Naive thymus-derived CD4-positive, alpha-beta T cell (primary cell): ENCODE results near the gene SUCLG1. TPM values are rescaled to one million over a fixed set of nuclear protein-coding genes. Genes with fewer than 3 reads are reported as not detected.

ENCODE experiments used
- ATAC-seq: fragments of 150-1000 bp; cut with Tn5 transposase; 2 replicates; pipeline ENCODE4 v1.10.0; 2021; ENCODE audit warnings: mild to moderate bottlenecking, moderate library complexity
- CTCF ChIA-PET: fragments of 350-600 bp; sonication (Branson Sonifier 250); formaldehyde crosslinking; loops from one replicate; lab custom pipeline; 2021; ENCODE audit warnings: antibody characterized with exemption; lab: Charles Lee
- POLR2A ChIA-PET: fragments of 350-600 bp; sonication (Branson Sonifier 250); formaldehyde crosslinking; loops from one replicate; lab custom pipeline; 2021; ENCODE audit warnings: antibody characterized with exemption, inconsistent platforms; lab: Charles Lee
- DNase-seq, 9 donors: peaks; one replicate each; pipeline versions ENCODE4 v3.0.0 to v3.0.0-alpha.2; 2020 to 2022; ENCODE audit warnings: mixed read lengths in 1 of 9
- H3K27ac ChIP-seq: one replicate; pipeline ENCODE4 v1.7.0; 2013; ENCODE audit warnings: mild to moderate bottlenecking, low read depth, low read length, moderate library complexity
- H3K27me3 ChIP-seq, 2 donors: one replicate each; pipeline ENCODE4 v1.7.0; 2013; ENCODE audit warnings: low read length in 2 of 2, mild to moderate bottlenecking in 2 of 2, moderate library complexity in 2 of 2; ENCODE audit not compliant: control insufficient read depth in 2 of 2, insufficient read depth in 2 of 2
- H3K36me3 ChIP-seq, 3 experiments: 1 replicate in 2 of 3; 2 replicates in 1 of 3; pipeline ENCODE4 v1.7.0; 2013; ENCODE audit warnings: low read length in 3 of 3, mild to moderate bottlenecking in 3 of 3, moderate library complexity in 1 of 3; ENCODE audit not compliant: insufficient read depth in 3 of 3, control insufficient read depth in 2 of 3
- H3K4me1 ChIP-seq, 2 donors: one replicate each; pipeline ENCODE4 v1.7.0; 2013; ENCODE audit warnings: low read length in 2 of 2, mild to moderate bottlenecking in 2 of 2, moderate library complexity in 1 of 2; ENCODE audit not compliant: control insufficient read depth in 2 of 2, insufficient read depth in 2 of 2
- H3K4me3 ChIP-seq: 2 replicates; pipeline ENCODE4 v1.7.0; 2013; ENCODE audit warnings: mild to moderate bottlenecking, low read length
- H3K9me3 ChIP-seq, 3 experiments: 1 replicate in 2 of 3; 2 replicates in 1 of 3; pipeline ENCODE4 v1.7.0; 2013; ENCODE audit warnings: low read length in 3 of 3; ENCODE audit not compliant: control insufficient read depth in 2 of 3
- H3K27ac Mint-ChIP-seq, 9 donors: one replicate each; pipeline ENCODE4 v1.8.0; 2020 to 2022; ENCODE audit warnings: mixed read lengths in 9 of 9, mild to moderate bottlenecking in 8 of 9, moderate library complexity in 5 of 9, inconsistent platforms in 2 of 9
- H3K27me3 Mint-ChIP-seq, 5 donors: one replicate each; pipeline ENCODE4 v1.8.0; 2021 to 2022; ENCODE audit warnings: mixed read lengths in 5 of 5, mild to moderate bottlenecking in 1 of 5
- H3K36me3 Mint-ChIP-seq, 5 donors: one replicate each; pipeline ENCODE4 v1.8.0; 2020 to 2022; ENCODE audit warnings: mixed read lengths in 5 of 5, mild to moderate bottlenecking in 3 of 5, inconsistent platforms in 1 of 5
- H3K4me1 Mint-ChIP-seq, 7 donors: one replicate each; pipeline ENCODE4 v1.8.0; 2020 to 2022; ENCODE audit warnings: mixed read lengths in 7 of 7, mild to moderate bottlenecking in 3 of 7, inconsistent platforms in 1 of 7
- H3K4me3 Mint-ChIP-seq, 10 donors: one replicate each; pipeline ENCODE4 v1.8.0; 2020 to 2022; ENCODE audit warnings: mild to moderate bottlenecking in 10 of 10, mixed read lengths in 10 of 10, moderate library complexity in 6 of 10, inconsistent platforms in 2 of 10
- H3K9me3 Mint-ChIP-seq, 11 donors: one replicate each; pipeline ENCODE4 v1.8.0; 2020 to 2022; ENCODE audit warnings: mixed read lengths in 11 of 11, mild to moderate bottlenecking in 4 of 11, inconsistent platforms in 1 of 11, moderate library complexity in 1 of 11
- intact Hi-C, 2 donors: fragments of 100-400 bp; cut with micrococcal nuclease; formaldehyde crosslinking; loops; one replicate each; pipeline ENCODE4 v1.15.1; 2023
- polyA plus RNA-seq, 2 donors: library from polyadenylated mRNA; unstranded; fragments of 300-500 nt; fragmentation: Illumina TruSeq; gene quantifications; one replicate each; pipeline ENCODE4 v1.2.3, GENCODE V29; 2021
- total RNA-seq, 6 experiments: library from RNA in 5 of 6; stranded (reverse) in 5 of 6; gene quantifications; 1 replicate in 5 of 6; 2 replicates in 1 of 6; pipeline ENCODE4 v1.2.3 and lab custom pipeline; 2021 to 2026

SUCLG1 gene
- total and polyA plus RNA-seq, 7 experiments from 2014 or later: 45.1 to 85.9 (median 50.7) TPM

DNA sequence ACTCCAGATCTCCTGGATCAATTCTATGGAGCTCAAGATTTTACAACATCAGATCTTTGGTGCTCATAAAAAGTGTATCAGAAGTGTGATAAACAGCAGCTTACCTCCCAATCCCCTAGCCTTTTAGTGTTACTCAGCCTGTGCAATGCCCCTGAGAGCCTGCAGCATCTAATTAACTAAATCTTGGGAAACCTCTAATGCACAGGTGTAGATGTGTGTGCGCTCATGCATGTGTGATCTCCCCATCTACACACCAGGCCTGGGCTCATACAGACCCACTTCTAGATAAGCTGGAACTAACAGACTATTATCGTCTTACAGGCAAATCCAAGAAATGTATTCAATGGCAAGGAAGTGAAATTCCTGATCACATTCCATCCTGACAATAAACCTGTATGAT, 7.5 kb downstream of the SUCLG1 start:
- Mint-ChIP-seq H3K4me1 (peaks cover 31 to 74% (median 71%) of the 10 kb centered on the region in 7 donors), H3K27me3 (no peaks in the 10 kb centered on the region), H3K27ac (peak overlapping the region in 3 of 9 donors; percentile 2 to 12 (median 11)), H3K9me3 (no peaks in the 10 kb centered on the region), H3K4me3 (no peak overlapping the region), H3K36me3 (peaks cover 0 to 15% (median 4%) of the 10 kb centered on the region in 5 donors)
- POLR2A ChIA-PET: no interaction called here
- intact Hi-C loops: no loop called here
- Histone ChIP-seq H3K27me3 (no peaks in the 10 kb centered on the region), H3K4me1 (peaks cover 5 to 7% of the 10 kb centered on the region in 2 donors), H3K4me3 (no peak overlapping the region), H3K9me3 (no peaks in the 10 kb centered on the region), H3K27ac (no peak overlapping the region), H3K36me3 (peaks cover 0 to 10% (median 0%) of the 10 kb centered on the region in 3 experiments)
- DNase-seq (no peak), ATAC-seq (no peak)
- CTCF ChIA-PET: no interaction called here

DNA sequence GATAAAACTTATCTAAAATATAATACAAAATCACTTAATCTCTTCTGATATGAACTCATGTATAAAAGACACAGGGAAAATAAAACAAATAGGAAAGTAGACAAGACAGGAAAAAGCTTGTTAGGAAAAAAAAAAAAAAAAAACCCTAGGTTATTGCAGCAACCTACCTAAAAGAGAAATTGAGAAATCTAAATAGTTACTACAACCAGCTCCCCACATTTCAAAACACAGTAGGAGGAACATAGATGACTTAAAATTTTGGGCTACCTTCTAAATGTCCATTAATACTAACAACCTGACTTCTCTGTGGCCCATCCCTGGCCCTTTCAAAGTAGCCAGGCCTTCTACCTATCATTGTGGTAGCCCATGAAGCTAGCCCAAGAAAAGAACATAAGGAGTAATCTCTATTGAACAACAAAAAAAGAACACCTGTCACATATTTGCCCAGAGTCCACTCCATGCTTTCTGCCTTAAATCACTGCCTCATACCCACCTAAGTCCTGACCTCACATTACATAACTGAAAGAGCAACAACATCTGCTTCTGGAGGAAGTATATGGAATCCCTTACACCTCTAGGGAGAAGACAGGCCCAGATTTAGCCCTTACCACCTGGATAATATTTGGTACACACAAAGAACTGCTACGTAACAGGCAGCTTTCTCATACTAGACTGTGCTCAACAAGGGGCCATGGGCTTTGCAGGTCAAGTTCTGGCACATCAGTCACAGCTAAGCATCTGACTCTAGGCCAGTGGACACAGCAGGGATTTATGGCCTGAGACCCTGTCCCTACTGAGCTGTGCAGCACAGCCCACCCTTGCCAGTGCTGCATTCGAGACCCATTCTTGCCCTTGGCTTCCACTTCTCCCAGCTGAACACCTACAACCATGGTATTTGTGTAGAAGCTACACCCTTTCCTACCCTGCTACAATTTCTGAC, 8.5 kb downstream of the SUCLG1 start:
- Mint-ChIP-seq H3K4me3 (peak overlapping the region in 1 of 10 donors; percentile 26), H3K27ac (peak overlapping the region in 5 of 9 donors; percentile 9 to 58 (median 22)), H3K27me3 (no peaks in the 10 kb centered on the region), H3K4me1 (peaks cover 27 to 69% (median 62%) of the 10 kb centered on the region in 7 donors), H3K9me3 (no peaks in the 10 kb centered on the region), H3K36me3 (peaks cover 7 to 25% (median 10%) of the 10 kb centered on the region in 5 donors)
- Histone ChIP-seq H3K27ac (no peak overlapping the region), H3K4me1 (peaks cover 5 to 7% of the 10 kb centered on the region in 2 donors), H3K4me3 (no peak overlapping the region), H3K9me3 (no peaks in the 10 kb centered on the region), H3K36me3 (peaks cover 0 to 19% (median 0%) of the 10 kb centered on the region in 3 experiments), H3K27me3 (no peaks in the 10 kb centered on the region)
- intact Hi-C loops: no loop called here
- POLR2A ChIA-PET: no interaction called here
- DNase-seq (no peak), ATAC-seq (peak; percentile 26)
- CTCF ChIA-PET: interaction anchor here (0.7 to 1.4 kb wide), 2 partner anchors 8 to 18 kb away, joined by 3 to 5 read pairs; partner anchors contain the start of gene SUCLG1

DNA sequence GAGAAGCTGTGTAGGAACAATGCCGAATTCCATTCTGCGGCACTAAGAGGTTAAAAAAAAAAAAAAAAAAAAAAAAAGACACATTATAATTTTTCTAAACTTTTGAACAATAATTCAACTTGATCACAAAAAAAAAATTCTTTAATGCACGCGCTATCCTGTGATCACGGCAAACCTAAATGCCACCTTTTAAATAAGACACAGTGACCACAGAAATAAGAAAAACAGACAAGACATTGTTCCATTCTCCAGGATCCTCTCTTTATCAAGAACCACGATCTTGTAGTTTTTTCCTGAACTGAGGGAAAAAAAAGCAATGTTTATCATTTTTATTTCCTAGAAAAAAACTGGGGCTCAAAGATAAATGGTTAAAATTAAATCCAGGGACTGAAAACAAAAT, 9.4 kb downstream of the SUCLG1 start:
- H3K9me3 Mint-ChIP-seq: no peaks in the 10 kb centered on the region
- CTCF ChIA-PET: interaction anchor here (1.4 kb wide), 1 partner anchor 9 kb away, joined by 5 read pairs; the partner anchor contains the start of gene SUCLG1
- no peak overlapping the region for H3K4me3 ChIP-seq
- POLR2A ChIA-PET: no interaction called here
- H3K36me3 ChIP-seq: peaks cover 0 to 22% (median 0%) of the 10 kb centered on the region in 3 experiments
- intact Hi-C loops: no loop called here
- no peaks in the 10 kb centered on the region for H3K27me3 ChIP-seq
- peaks cover 25 to 67% (median 57%) of the 10 kb centered on the region in 7 donors for H3K4me1 Mint-ChIP-seq
- ATAC-seq (no peak), DNase-seq (no peak)
- no peaks in the 10 kb centered on the region for H3K9me3 ChIP-seq
- H3K27ac Mint-ChIP-seq: no peak overlapping the region
- H3K27ac ChIP-seq: no peak overlapping the region
- H3K27me3 Mint-ChIP-seq: no peaks in the 10 kb centered on the region
- H3K36me3 Mint-ChIP-seq: peaks cover 11 to 33% (median 18%) of the 10 kb centered on the region in 5 donors
- H3K4me1 ChIP-seq: peaks cover 5 to 7% of the 10 kb centered on the region in 2 donors
- H3K4me3 Mint-ChIP-seq: no peak overlapping the region

DNA sequence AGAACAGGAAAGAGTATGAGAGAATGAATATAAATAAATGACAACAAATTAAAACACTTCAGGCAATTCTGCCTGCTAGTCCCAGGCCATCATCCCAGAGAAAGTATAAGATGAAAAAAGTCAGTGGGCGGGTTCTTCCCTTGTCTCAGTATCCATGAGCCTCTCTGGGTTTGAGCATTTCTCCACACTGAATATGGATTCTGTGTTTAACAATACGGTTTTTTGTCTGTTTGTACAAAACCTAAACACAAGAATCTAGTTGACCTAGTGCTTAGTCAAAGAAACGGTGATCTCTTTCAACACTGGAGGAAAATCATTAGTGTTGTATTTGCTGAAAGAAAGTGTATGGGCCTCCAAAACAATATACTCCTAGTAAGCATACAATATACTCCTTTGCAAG, 10.0 kb downstream of the SUCLG1 start:
- ChIA-PET CTCF (no interaction called here), POLR2A (no interaction called here)
- Histone ChIP-seq H3K36me3 (peaks cover 0 to 18% (median 0%) of the 10 kb centered on the region in 3 experiments), H3K27me3 (no peaks in the 10 kb centered on the region), H3K9me3 (no peaks in the 10 kb centered on the region), H3K27ac (no peak overlapping the region), H3K4me1 (peaks cover 0 to 4% of the 10 kb centered on the region in 2 donors), H3K4me3 (no peak overlapping the region)
- DNase-seq: no peak
- Mint-ChIP-seq H3K27ac (no peak overlapping the region), H3K27me3 (no peaks in the 10 kb centered on the region), H3K9me3 (no peaks in the 10 kb centered on the region), H3K36me3 (peaks cover 12 to 34% (median 19%) of the 10 kb centered on the region in 5 donors), H3K4me1 (peaks cover 22 to 61% (median 51%) of the 10 kb centered on the region in 7 donors), H3K4me3 (no peak overlapping the region)
- intact Hi-C loops: no loop called here
- ATAC-seq: no peak

DNA sequence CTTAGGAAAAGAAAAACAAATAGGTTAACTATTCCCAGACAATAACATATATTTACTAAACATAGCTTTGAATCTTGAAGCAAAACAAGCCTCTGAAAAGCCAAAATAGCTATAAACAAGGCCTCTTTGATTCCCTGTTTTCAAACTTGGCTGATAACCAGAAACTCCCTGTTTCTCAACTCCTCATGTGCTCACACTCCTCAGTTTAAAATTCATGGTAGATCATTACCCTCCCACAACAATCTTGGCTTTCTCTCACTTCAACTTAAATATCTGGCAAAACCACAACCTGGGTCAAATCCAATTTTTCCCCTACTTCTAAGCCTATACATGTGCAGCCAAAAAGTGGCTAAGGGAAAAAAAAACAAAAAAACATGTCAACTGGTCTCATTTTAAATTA, 15.6 kb downstream of the SUCLG1 start:
- ChIA-PET POLR2A (no interaction called here), CTCF (no interaction called here)
- intact Hi-C loops: no loop called here
- Histone ChIP-seq H3K9me3 (no peaks in the 10 kb centered on the region), H3K27ac (no peak overlapping the region), H3K36me3 (peaks cover 3 to 52% (median 8%) of the 10 kb centered on the region in 3 experiments), H3K4me1 (no peaks in the 10 kb centered on the region), H3K4me3 (no peak overlapping the region), H3K27me3 (no peaks in the 10 kb centered on the region)
- Mint-ChIP-seq H3K4me3 (no peak overlapping the region), H3K27me3 (no peaks in the 10 kb centered on the region), H3K4me1 (peaks cover 0 to 26% (median 16%) of the 10 kb centered on the region in 7 donors), H3K9me3 (no peaks in the 10 kb centered on the region), H3K27ac (peak overlapping the region in 6 of 9 donors; percentile 16 to 85 (median 33)), H3K36me3 (peaks cover 33 to 76% (median 54%) of the 10 kb centered on the region in 5 donors)
- ATAC-seq (no peak), DNase-seq (no peak)

DNA sequence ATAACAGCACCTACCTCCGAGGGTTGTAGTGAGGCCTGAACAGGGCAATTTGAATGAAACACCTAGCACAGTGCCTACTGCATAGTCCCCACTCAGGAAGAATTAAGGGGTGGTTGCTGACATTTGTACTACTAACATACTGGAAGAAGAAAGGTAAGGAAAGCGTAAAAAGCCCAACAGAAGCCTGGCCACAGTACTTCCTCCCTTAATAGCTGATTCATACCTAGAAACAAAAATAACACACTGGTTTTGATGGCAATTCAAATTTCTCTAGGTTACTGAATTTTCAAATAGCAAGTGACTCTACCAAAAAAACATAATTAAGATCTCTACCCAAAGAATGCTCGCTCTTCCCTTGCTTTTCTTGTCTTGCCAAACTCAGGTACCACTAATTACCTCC, 16.2 kb downstream of the SUCLG1 start:
- H3K4me3 ChIP-seq: no peak overlapping the region
- peaks cover 3 to 52% (median 8%) of the 10 kb centered on the region in 3 experiments for H3K36me3 ChIP-seq
- CTCF ChIA-PET: no interaction called here
- no peak for DNase-seq
- Mint-ChIP-seq H3K4me3 (no peak overlapping the region), H3K9me3 (no peaks in the 10 kb centered on the region), H3K27ac (peak overlapping the region in 2 of 9 donors; percentile 6 to 85), H3K27me3 (no peaks in the 10 kb centered on the region), H3K4me1 (peaks cover 0 to 27% (median 11%) of the 10 kb centered on the region in 7 donors), H3K36me3 (peaks cover 33 to 81% (median 58%) of the 10 kb centered on the region in 5 donors)
- no peak for ATAC-seq
- intact Hi-C loops: no loop called here
- H3K27me3 ChIP-seq: no peaks in the 10 kb centered on the region
- H3K9me3 ChIP-seq: no peaks in the 10 kb centered on the region
- H3K4me1 ChIP-seq: no peaks in the 10 kb centered on the region
- POLR2A ChIA-PET: no interaction called here
- H3K27ac ChIP-seq: no peak overlapping the region
